ENCODE data around the gene WDR19. TPM values are rescaled to one million over a fixed set of nuclear protein-coding genes. Genes with fewer than 3 reads are reported as not detected.
A peak's percentile ranks its signal among the peaks of the same experiment; 100 is the strongest.

The WDR19 gene
- total RNA-seq, 1 donor = 46.2 TPM

DNA sequence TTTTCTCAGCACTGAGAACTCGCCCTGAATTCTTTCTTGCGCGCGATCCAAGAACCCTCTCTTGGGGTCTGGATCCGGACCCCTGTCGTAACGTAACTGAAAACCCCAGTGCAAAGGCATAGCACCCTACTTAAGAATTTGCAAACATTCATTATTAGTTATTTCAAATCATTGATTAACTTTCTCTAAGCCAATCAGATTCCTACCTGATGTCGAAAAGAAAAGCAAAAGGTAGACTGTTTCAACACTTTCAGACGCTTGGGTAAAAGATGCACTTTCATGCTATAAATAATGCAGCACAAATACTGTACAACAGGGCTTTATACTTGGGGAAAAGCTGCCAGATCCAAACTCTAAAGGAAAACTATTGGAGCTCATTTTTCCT lies 817 bp upstream of the WDR19 start:
- TF ChIP-seq, protein P1, sequence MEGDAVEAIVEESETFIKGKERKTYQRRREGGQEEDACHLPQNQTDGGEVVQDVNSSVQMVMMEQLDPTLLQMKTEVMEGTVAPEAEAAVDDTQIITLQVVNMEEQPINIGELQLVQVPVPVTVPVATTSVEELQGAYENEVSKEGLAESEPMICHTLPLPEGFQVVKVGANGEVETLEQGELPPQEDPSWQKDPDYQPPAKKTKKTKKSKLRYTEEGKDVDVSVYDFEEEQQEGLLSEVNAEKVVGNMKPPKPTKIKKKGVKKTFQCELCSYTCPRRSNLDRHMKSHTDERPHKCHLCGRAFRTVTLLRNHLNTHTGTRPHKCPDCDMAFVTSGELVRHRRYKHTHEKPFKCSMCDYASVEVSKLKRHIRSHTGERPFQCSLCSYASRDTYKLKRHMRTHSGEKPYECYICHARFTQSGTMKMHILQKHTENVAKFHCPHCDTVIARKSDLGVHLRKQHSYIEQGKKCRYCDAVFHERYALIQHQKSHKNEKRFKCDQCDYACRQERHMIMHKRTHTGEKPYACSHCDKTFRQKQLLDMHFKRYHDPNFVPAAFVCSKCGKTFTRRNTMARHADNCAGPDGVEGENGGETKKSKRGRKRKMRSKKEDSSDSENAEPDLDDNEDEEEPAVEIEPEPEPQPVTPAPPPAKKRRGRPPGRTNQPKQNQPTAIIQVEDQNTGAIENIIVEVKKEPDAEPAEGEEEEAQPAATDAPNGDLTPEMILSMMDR (IDR thresholded peaks at IDR 0.05; ENCODE audit: insufficient read depth, low read length) = no peak
- H3K4me3 ChIP-seq (ENCODE audit: low read depth, low read length) = peak overlapping the region; percentile 57
- DNase-seq (ENCODE audit: low read depth) = no peak

DNA sequence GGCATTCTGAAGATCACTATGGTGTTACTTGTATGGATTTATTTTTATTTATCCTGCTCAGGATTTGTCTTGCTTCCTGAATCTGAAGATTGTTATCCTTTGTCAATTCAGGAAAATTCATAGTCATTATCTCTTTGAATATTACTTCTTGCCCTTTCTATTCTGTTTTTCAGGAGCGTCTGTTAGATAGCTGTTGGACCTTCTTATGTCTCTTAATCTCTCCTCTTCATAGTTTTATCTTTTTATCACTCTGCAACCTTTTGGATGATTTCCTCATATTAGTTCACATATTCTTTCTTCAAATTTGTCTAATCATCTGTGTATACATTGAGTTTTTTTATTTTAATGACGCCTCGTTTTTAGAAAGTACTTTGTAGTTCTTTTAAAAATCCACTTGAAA lies 19.6 kb downstream of the WDR19 start:
- no peak overlapping the region for H3K4me3 ChIP-seq (ENCODE audit: low read depth, low read length)
- TF ChIP-seq, protein P1 (IDR thresholded peaks at IDR 0.05; ENCODE audit: insufficient read depth, low read length) = no peak
- DNase-seq (ENCODE audit: low read depth) = no peak

DNA sequence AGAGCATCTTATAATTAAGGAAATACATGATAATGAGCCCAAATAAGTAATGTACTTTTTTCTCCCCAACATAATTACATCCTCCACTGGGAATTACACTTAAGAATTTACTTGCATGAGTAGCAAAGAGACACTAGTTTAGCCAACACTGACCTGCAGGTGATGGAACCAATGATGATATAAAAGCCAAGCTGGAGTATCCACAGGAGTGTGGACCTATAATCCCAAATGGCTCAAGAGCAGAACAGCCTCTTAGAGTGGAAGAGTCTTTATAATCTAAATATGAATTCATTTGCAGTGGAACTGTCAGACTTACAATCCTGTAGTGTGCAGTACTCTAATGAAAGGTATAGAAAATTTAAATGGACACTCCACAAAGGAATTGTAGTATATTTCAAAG lies 22.2 kb downstream of the WDR19 start:
- DNase-seq (ENCODE audit: low read depth) = no peak
- no peak overlapping the region for H3K4me3 ChIP-seq (ENCODE audit: low read depth, low read length)
- TF ChIP-seq, protein P1 (IDR thresholded peaks at IDR 0.05; ENCODE audit: insufficient read depth, low read length) = no peak

GRCh38 chr4:39205000-39205399 lies 22.7 kb downstream of the WDR19 start:
- peak; percentile 79 for DNase-seq (ENCODE audit: low read depth)
- TF ChIP-seq, protein P1 (IDR thresholded peaks at IDR 0.05; ENCODE audit: insufficient read depth, low read length) = no peak
- no peak overlapping the region for H3K4me3 ChIP-seq (ENCODE audit: low read depth, low read length)

DNA sequence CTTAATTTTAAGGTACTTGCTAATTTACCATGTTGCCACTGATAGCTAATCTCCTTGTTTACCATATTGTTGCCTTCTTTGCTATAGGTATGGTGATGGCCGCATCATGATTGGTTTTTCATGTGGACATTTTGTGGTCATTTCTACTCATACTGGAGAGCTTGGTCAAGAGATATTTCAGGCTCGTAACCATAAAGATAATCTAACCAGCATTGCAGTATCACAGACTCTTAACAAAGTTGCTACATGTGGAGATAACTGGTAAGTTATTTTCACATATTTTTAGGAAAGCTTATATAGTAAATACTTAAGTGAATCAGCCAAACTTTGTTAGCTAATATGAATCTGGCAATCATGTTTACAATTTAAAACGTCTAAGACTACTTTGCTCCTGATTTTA lies 23.1 kb downstream of the WDR19 start:
- TF ChIP-seq, protein P1 (IDR thresholded peaks at IDR 0.05; ENCODE audit: insufficient read depth, low read length) = no peak
- peak; percentile 16 for DNase-seq (ENCODE audit: low read depth)
- H3K4me3 ChIP-seq (ENCODE audit: low read depth, low read length) = no peak overlapping the region

DNA sequence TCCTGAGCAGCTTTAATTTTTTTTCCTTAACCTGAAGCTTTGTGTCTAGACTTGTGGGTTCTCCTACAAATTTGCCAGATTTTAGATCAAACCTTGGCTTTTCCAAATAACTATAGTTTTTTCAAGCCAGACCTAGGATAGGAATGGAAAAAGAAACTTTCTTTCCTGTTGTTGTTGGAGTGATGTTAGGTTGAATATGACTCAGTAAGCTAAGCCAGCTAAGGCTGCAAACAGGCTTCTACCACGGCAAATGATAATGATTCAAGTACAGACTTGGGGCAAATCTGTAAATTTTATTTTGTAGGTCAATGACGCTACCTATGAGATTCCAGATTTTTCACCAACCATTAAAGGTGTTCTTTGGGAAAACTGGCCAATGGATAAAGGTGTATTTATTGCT lies 45.6 kb downstream of the WDR19 start:
- H3K4me3 ChIP-seq (ENCODE audit: low read depth, low read length) = no peak overlapping the region
- TF ChIP-seq, protein P1 (IDR thresholded peaks at IDR 0.05; ENCODE audit: insufficient read depth, low read length) = no peak
- DNase-seq (ENCODE audit: low read depth) = peak; percentile 56

DNA sequence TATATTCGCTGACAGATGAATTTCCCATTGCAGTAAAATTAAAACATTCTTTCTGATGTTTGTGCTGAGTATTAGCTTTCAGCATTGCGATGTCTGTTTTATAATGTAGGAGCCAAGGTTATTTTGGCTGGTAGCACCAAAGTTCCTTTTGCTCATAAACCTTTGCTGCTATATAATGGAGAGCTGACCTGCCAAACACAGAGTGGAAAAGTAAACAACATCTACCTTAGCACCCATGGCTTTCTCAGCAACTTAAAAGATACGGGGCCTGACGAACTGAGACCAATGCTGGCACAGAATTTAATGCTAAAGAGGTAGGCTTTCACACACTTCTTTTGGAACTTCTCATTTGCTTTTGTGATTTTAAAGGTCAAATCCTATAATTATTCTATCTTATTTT lies 46.0 kb downstream of the WDR19 start:
- TF ChIP-seq, protein P1 (IDR thresholded peaks at IDR 0.05; ENCODE audit: insufficient read depth, low read length) = no peak
- no peak overlapping the region for H3K4me3 ChIP-seq (ENCODE audit: low read depth, low read length)
- DNase-seq (ENCODE audit: low read depth) = no peak
